Nephron progenitor cell (in vitro differentiated cells): Measurements from ENCODE around the gene LITAF.
"Not testable (repeated sequence)": the region's sequence is repeated elsewhere in the genome, so short reads cannot be mapped to it uniquely, and the experiment has no call there.

Experiments
- DNase-seq: peaks from one replicate; pipeline ENCODE4 v3.0.0; 2021
- H3K27ac Mint-ChIP-seq: 2 replicates; pipeline ENCODE4 v1.8.0; 2021; ENCODE audit warnings: mild to moderate bottlenecking, moderate library complexity, mixed read lengths
- H3K27me3 Mint-ChIP-seq: 2 replicates; pipeline ENCODE4 v1.8.0; 2021; ENCODE audit warnings: mild to moderate bottlenecking, low read depth, mixed read lengths; ENCODE audit not compliant: poor library complexity
- H3K36me3 Mint-ChIP-seq: 2 replicates; pipeline ENCODE4 v1.8.0; 2021; ENCODE audit warnings: low read depth, mixed read lengths
- H3K4me1 Mint-ChIP-seq: 2 replicates; pipeline ENCODE4 v1.8.0; 2021; ENCODE audit warnings: mixed read lengths
- H3K4me3 Mint-ChIP-seq: 2 replicates; pipeline ENCODE4 v1.8.0; 2021; ENCODE audit warnings: mild to moderate bottlenecking, moderate library complexity, mixed read lengths
- H3K9me3 Mint-ChIP-seq: 2 replicates; pipeline ENCODE4 v1.8.0; 2021; ENCODE audit warnings: mild to moderate bottlenecking, moderate library complexity, mixed read lengths
- CTCF ChIP-seq: fragments of 200-600 bp; sonication (generic); IDR thresholded peaks from 2 replicates; pipeline ENCODE4 v1.5.0; 2021; ENCODE audit warnings: antibody characterized with exemption

LITAF gene

GRCh38 chr16:11562941-11563340 is 23.8 kb downstream of the LITAF start:
- no peak overlapping the region for H3K4me3 Mint-ChIP-seq
- no peaks in the 10 kb centered on the region for H3K27me3 Mint-ChIP-seq
- H3K27ac Mint-ChIP-seq, result no peak overlapping the region
- no peak for DNase-seq
- no peak for TF ChIP-seq CTCF
- no peaks in the 10 kb centered on the region for H3K36me3 Mint-ChIP-seq
- peaks cover 42% of the 10 kb centered on the region for H3K4me1 Mint-ChIP-seq
- no peaks in the 10 kb centered on the region for H3K9me3 Mint-ChIP-seq

GRCh38 chr16:11562411-11562810 is 24.3 kb downstream of the LITAF start:
- no peak overlapping the region for H3K4me3 Mint-ChIP-seq
- H3K9me3 Mint-ChIP-seq, result peaks cover 2% of the 10 kb centered on the region
- H3K27me3 Mint-ChIP-seq, result no peaks in the 10 kb centered on the region
- TF ChIP-seq CTCF, result no peak
- peak overlapping the region; percentile 29 for H3K27ac Mint-ChIP-seq
- no peak for DNase-seq
- H3K36me3 Mint-ChIP-seq, result no peaks in the 10 kb centered on the region
- peaks cover 44% of the 10 kb centered on the region for H3K4me1 Mint-ChIP-seq

- Mint-ChIP-seq H3K27ac (peak overlapping the region; percentile 94), H3K9me3 (peaks cover 7% of the 10 kb centered on the region), H3K27me3 (no peaks in the 10 kb centered on the region), H3K4me1 (peaks cover 39% of the 10 kb centered on the region), H3K36me3 (peaks cover 5% of the 10 kb centered on the region), H3K4me3 (no peak overlapping the region)
- TF ChIP-seq CTCF, result no peak
- DNase-seq, result no peak
Measured at GRCh38 chr16:11561856-11562255, 24.9 kb downstream of the LITAF start.

GRCh38 chr16:11561454-11561805 is 25.3 kb downstream of the LITAF start:
- peaks cover 9% of the 10 kb centered on the region for H3K36me3 Mint-ChIP-seq
- H3K27ac Mint-ChIP-seq, result peak overlapping the region; percentile 94
- H3K27me3 Mint-ChIP-seq, result no peaks in the 10 kb centered on the region
- peaks cover 35% of the 10 kb centered on the region for H3K4me1 Mint-ChIP-seq
- TF ChIP-seq CTCF, result no peak
- peaks cover 12% of the 10 kb centered on the region for H3K9me3 Mint-ChIP-seq
- H3K4me3 Mint-ChIP-seq, result no peak overlapping the region
- DNase-seq, result no peak

- peak; percentile 50 for DNase-seq
- TF ChIP-seq CTCF, result no peak
- Mint-ChIP-seq H3K27me3 (no peaks in the 10 kb centered on the region), H3K9me3 (peaks cover 17% of the 10 kb centered on the region), H3K27ac (peak overlapping the region; percentile 94), H3K4me1 (peaks cover 34% of the 10 kb centered on the region), H3K4me3 (peak overlapping the region; percentile 53), H3K36me3 (peaks cover 15% of the 10 kb centered on the region)
Measured at GRCh38 chr16:11560701-11561453, 25.8 kb downstream of the LITAF start.

GRCh38 chr16:11558308-11558823 is 28.4 kb downstream of the LITAF start:
- not testable (repeated sequence) for H3K27me3 Mint-ChIP-seq, DNase-seq
- peaks cover 26% of the 10 kb centered on the region for H3K9me3 Mint-ChIP-seq
- H3K36me3 Mint-ChIP-seq, result peaks cover 39% of the 10 kb centered on the region
- H3K4me1 Mint-ChIP-seq, result peaks cover 31% of the 10 kb centered on the region
- H3K27ac Mint-ChIP-seq, result peak overlapping the region; percentile 72
- H3K4me3 Mint-ChIP-seq, result peak overlapping the region; percentile 58
